ENCODE results near the gene MYH10.
A peak's percentile ranks its signal among the peaks of the same experiment; 100 is the strongest.
"Not testable (repeated sequence)": the region's sequence is repeated elsewhere in the genome, so short reads cannot be mapped to it uniquely, and the experiment has no call there.

The MYH10 gene

DNA sequence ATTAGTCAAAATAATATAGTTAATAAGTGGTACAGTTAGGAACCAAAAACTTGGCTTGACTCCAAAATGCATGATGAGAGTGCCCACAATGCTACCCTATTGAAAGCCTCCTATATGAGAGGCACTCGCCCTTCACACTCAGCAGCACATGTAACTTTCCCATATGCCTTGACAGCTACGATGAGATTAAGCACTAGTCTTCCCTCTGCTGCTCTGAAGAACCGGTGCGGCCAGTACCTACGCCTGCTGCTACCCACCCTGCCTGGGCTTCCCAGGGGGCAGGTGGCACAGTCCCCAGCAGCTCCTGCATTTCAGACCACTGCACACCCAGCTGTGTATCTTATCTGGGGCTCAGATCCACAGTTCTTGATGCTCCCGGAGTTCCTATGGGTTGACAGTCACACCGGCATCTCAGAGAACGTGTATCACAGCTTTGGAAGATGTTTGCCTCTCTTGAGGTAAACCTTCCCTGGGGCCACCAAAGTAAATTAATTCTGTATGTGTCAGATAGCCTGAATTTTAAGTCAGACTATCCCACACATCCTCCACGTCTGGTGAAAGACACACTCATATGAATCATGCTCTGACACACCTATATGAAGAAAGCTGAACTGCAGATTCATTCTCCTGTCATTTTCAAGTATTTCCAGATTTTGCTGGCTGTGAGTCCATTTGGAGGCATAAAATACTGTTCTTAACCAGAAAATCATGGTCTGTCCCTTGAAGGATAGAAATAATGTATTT, 77.8 kb downstream of the MYH10 start:
- no peak for DNase-seq (ENCODE audit: low spot score)
- H3K4me3 ChIP-seq = no peak overlapping the region
- no peak for TF ChIP-seq CTCF (IDR thresholded peaks at IDR 0.05)
- peak overlapping the region; percentile 20 to 72 for H3K27ac ChIP-seq

DNA sequence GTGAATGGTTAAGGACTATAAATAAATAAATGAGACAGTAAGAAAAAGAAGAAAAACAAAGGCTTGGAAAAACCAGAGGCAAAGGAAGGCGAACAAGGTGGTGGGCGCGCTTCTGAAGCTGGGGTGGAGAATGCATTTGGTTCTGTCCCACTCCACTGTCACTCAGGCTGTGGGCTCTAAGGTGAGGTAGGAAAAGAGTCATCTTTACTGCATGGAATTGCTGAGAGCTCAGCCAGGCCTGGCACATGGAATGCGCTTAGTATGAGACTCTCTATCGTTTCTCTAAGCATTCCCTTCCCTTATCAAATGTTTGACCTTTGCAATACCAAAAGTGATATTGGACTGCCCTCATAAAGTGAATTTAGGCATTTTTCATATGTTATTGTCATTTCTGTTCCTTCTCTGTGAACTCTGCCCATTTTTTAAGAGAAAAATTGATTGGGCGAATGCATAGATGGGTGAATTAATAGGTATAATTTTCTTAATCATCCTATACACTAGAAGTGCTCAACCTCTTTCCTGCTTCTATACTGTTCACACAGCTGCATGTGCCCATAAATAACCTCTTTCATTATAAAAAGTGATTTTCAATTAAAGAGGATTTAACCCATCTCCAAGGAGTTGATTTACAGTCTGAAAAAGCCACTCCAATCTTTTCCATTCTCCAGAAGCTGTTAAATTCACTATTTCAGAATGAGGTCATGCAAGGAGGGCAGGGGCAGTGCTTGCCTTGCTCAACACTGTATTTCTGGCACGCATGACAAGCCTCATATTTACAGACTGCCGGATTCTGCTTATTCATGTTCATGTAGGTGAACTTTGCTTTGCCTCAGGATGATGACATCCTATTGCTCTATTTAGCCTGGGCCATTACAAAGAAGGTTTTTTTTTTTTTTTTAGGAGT, 87.7 kb downstream of the MYH10 start:
- no peak overlapping the region for H3K4me3 ChIP-seq
- peak overlapping the region; percentile 46 to 68 for H3K27ac ChIP-seq
- TF ChIP-seq CTCF (IDR thresholded peaks at IDR 0.05) = no peak
- DNase-seq (ENCODE audit: low spot score) = peak; percentile 84

- not testable (repeated sequence) for H3K4me3 ChIP-seq, H3K27ac ChIP-seq
Measured at GRCh38 chr17:8539976-8540375, 90.5 kb downstream of the MYH10 start.

DNA sequence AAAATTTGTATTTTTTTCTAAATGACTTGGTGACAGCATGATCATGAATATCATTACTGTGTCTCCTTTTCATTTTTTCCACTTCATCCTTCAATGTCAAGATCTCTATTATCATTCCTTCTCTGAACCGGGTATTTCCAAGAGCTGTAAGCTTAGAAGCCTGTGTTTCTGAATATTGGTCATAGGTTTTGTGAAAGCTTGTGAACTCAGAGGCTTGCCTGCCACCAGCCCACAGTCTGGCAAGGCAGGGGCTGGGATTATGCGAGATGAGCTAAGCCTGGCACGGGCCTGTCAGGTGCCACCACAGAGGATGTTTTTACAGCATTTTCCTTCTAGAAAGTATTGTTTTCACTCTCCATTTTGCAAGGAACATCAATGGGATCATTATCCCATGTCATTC, 92.8 kb downstream of the MYH10 start:
- DNase-seq (ENCODE audit: low spot score) = no peak
- H3K27ac ChIP-seq = peak overlapping the region; percentile 13 to 63
- no peak overlapping the region for H3K4me3 ChIP-seq
- no peak for TF ChIP-seq CTCF (IDR thresholded peaks at IDR 0.05)

More at GRCh38 chr17:8539976-8540375, 90.5 kb downstream of the MYH10 start:
- DNase-seq (ENCODE audit: low spot score) = not testable (repeated sequence)

DNA sequence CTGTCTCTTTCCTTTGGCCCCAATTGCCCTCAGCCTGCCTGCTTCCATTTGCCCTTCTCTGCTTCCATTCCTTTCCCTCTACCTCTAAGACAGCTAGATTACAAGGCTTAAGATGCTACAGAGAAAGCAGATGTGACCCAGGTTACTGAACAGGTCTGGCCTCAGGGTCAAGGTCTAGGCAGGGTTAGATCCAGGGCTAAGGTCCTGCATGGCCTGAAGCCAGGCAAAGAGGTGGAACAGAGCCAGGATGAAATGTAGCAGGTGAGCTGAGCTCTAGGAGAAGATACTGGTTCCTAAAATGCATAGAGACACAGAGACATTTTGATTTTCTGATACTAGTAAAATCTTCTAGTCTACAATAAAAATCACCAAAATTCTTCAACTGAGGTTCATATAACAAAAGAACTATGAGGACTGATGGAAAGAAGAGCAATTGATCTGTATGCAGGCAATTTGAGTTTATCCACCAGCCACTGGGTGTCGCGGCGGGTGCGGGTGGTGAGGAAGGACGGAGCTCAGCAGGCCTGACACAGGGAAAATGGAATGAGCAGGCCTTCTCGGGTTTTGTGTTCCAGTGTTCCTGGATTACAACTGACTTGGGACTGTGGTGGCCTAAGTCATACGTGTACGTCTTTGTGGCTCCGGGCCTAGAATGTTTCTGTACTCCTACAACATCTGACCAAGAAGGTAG, 95.9 kb downstream of the MYH10 start:
- TF ChIP-seq CTCF (IDR thresholded peaks at IDR 0.05) = no peak
- Histone ChIP-seq H3K27ac (peak overlapping the region; percentile 39 to 80), H3K4me3 (no peak overlapping the region)
- no peak for DNase-seq (ENCODE audit: low spot score)

DNA sequence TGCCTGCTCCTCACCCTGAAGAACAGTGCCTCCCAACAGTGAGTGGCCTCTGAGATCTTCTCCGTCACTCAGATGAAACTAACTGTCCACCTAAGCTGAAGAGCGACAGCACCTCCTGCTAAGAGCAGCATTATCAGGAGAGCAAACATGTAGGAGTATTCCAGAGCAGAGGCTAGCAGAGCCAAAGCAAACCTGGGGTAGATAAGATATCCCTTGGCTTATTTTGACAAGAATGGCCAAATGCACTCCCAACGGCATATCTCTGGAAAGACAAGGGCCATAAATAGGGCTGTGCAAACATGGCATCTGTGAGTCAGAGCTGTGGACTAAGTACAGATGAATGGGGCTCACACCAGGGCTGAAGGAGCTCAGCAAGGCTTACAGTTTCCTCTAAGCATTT, 98.5 kb downstream of the MYH10 start:
- no peak overlapping the region for H3K4me3 ChIP-seq
- no peak for TF ChIP-seq CTCF (IDR thresholded peaks at IDR 0.05)
- peak overlapping the region; percentile 51 to 80 for H3K27ac ChIP-seq
- no peak for DNase-seq (ENCODE audit: low spot score)

- no peak for DNase-seq (ENCODE audit: low spot score)
- H3K4me3 ChIP-seq = no peak overlapping the region
- no peak for TF ChIP-seq CTCF (IDR thresholded peaks at IDR 0.05)
- H3K27ac ChIP-seq = peak overlapping the region in 1 of 2 donors; percentile 68
Measured at GRCh38 chr17:8522577-8522976, 107.9 kb downstream of the MYH10 start.
